GM19238 (cell line): ENCODE measurements around the gene NTPCR.
"Not testable (repeated sequence)": the region's sequence is repeated elsewhere in the genome, so short reads cannot be mapped to it uniquely, and the experiment has no call there.

Experiments used
- DNase-seq: peaks from one replicate; pipeline ENCODE4 v3.0.0; 2011; ENCODE audit warnings: low spot score; ENCODE audit not compliant: insufficient read length

Gene NTPCR

GRCh38 chr1:232925421-232926220, 24.8 kb upstream of the NTPCR start:
- DNase-seq: no peak

- DNase-seq: not testable (repeated sequence)
Measured at GRCh38 chr1:232927166-232927565, 23.2 kb upstream of the NTPCR start.

GRCh38 chr1:232927830-232928505, 22.4 kb upstream of the NTPCR start:
- no peak for DNase-seq

- no peak for DNase-seq
Measured at GRCh38 chr1:232932486-232933425, 17.7 kb upstream of the NTPCR start.

- DNase-seq: no peak
Measured at GRCh38 chr1:232936941-232937340, 13.5 kb upstream of the NTPCR start.

GRCh38 chr1:232937741-232938375, 12.6 kb upstream of the NTPCR start:
- DNase-seq: no peak

DNA sequence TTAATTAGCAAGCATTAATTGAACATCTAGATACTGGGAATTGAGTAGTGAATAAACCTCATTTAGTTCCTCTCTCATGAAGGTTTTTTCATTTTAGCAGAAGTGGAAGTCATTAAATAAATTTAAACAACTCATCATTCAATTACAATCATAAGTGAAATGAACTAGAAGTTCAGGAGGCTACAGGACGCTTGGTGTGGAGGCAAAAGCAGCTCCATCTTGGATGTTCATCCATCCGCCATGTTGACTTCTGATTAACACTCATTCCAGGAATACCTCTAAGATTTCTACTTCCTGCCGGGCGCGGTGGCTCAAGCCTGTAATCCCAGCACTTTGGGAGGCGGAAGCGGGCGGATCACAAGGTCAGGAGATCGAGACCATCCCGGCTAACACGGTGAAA, 11.5 kb upstream of the NTPCR start:
- DNase-seq: no peak

GRCh38 chr1:232939748-232940147, 10.7 kb upstream of the NTPCR start:
- no peak for DNase-seq

GRCh38 chr1:232940262-232940661, 10.1 kb upstream of the NTPCR start:
- no peak for DNase-seq

- no peak for DNase-seq
Measured at GRCh38 chr1:232942413-232943294, 7.8 kb upstream of the NTPCR start.

GRCh38 chr1:232943679-232944252, 6.6 kb upstream of the NTPCR start:
- no peak for DNase-seq

GRCh38 chr1:232944347-232944746, 6.1 kb upstream of the NTPCR start:
- no peak for DNase-seq

GRCh38 chr1:232949636-232950196, 695 bp upstream of the NTPCR start:
- no peak for DNase-seq

DNA sequence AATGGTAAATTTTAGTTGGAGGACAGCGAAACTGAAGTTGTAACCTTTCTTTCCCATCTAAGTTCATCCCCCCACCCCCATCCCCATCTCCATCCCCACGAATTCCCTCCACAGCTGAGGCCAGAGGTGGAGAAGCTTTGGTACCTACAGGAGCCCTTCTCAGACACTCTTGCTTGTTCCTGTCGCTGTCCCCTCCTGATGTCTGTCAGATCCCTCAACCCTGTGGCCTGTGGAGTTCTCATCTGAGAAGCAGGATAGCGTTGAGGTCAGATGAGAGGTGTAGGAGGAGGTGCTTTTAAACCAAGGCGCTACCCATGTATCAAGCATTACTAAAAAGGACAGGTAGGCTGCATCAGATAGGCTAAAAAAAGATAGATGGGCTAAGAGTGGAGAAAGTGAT, 769 bp downstream of the NTPCR start:
- DNase-seq: no peak

GRCh38 chr1:232951605-232952004, 1.2 kb downstream of the NTPCR start:
- DNase-seq: no peak

DNA sequence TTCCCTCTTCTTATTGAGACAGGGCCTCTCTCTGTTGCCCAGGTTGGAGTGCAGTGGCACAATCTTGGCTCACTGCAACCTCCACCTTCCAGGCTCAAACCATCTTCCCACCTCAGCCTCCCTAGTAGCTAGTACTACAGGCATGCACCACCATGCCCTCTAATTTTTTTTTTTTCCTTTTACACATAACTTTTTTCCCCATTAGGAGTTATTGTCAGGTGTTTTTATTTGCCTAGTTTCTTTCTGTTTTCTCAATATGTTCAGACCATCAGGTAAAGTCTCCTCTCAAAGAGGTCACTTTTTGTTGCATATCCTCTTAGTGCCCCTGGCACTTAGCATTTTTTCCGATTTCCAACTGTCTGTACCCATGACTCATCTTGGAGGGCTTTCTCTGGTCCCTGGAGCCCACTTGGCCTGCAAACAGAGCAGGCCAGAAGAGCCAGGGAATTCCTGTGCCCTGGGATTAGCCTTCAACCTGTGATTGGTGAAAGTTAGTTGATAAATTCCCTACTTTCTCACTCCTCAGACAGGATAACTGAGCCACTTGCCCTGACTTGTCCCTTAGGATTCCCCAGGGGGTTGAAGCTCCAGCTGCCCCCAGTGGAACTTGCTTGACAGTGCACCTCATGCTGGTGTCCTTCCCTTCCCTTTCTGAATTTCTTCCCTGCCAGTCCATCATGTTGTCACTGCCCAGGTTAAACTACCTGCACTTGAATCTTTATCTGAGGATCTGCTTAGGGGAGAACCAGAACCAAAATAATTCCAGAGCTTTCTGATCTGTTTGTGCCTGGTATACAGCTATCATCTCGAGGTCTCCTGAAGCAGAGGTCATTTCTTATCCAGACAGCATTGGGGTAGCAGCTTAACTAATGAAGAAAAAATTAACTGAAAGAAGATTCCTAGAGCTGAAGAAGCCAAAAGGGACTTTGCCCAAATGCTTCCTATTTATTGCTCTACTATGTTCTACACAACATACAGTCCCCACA, 2.4 kb downstream of the NTPCR start:
- DNase-seq: no peak

- DNase-seq: no peak
Measured at GRCh38 chr1:232954594-232955365, 4.4 kb downstream of the NTPCR start.

DNA sequence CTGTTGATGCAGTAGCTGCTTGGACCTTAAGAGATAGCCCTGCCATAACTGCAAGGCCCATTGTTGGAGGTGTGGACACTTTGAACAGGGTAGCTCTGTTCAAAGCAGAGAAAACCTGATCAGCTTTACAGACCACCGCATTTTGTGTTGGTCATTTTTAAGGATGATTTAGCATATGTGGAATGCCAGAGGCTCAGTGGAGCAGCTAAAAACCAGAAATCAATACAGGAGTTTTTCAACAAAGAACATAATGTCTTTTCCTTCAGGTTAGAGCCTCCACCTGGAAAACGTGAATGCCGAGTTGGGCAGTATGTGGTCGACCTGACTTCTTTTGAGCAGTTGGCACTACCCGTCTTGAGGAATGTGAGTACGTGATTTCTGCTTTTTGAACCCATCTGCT, 5.7 kb downstream of the NTPCR start:
- DNase-seq: no peak
